ENCODE measurements around the gene FOXK2.
"Not testable (repeated sequence)": the region's sequence is repeated elsewhere in the genome, so short reads cannot be mapped to it uniquely, and the experiment has no call there.

The FOXK2 gene

DNA sequence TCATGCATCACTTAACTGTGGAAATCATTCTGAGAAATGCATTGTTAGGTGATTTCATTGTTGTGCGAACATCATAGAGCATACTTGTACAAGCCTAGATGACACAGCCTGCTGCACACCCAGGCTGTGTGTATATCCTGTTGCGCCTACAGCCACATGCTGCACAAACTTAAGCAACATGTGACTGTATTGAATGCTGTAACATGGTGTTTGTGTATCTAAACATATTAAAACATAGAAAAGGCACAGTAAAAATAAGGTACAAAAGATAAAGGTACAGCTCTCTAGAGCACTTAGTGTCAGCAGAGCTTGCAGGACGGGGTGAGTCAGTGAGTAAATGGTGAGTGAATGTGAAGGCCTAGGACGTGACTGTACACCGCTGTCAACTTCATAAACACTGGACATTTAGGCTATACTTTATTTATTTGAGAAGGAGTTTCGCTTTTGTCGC is 11.9 kb downstream of the FOXK2 start:
- ATAC-seq (replicated peaks) (peak in 1 of 2 donors; percentile 46), DNase-seq (no peak)
- Mint-ChIP-seq H3K27me3 (no peaks in the 10 kb centered on the region), H3K36me3 (peaks cover 7 to 17% of the 10 kb centered on the region in 2 donors), H3K27ac (no peak overlapping the region), H3K9me3 (no peaks in the 10 kb centered on the region), H3K4me1 (peaks cover 48 to 70% of the 10 kb centered on the region in 2 donors), H3K4me3 (peak overlapping the region in 1 of 2 donors; percentile 47)

- Mint-ChIP-seq H3K9me3 (no peaks in the 10 kb centered on the region), H3K27ac (no peak overlapping the region), H3K4me1 (peaks cover 43 to 67% of the 10 kb centered on the region in 2 donors), H3K4me3 (no peak overlapping the region), H3K36me3 (peaks cover 13 to 16% of the 10 kb centered on the region in 2 donors), H3K27me3 (no peaks in the 10 kb centered on the region)
- DNase-seq (no peak), ATAC-seq (replicated peaks) (no peak)
Measured at GRCh38 chr17:82534401-82534812, 14.9 kb downstream of the FOXK2 start.

GRCh38 chr17:82536512-82537201 is 17.1 kb downstream of the FOXK2 start:
- H3K27me3 Mint-ChIP-seq = no peaks in the 10 kb centered on the region
- H3K4me1 Mint-ChIP-seq = peaks cover 36 to 63% of the 10 kb centered on the region in 2 donors
- H3K27ac Mint-ChIP-seq = no peak overlapping the region
- H3K36me3 Mint-ChIP-seq = peaks cover 14 to 16% of the 10 kb centered on the region in 2 donors
- H3K4me3 Mint-ChIP-seq = no peak overlapping the region
- no peaks in the 10 kb centered on the region for H3K9me3 Mint-ChIP-seq
- ATAC-seq (replicated peaks) (no peak), DNase-seq (no peak)

GRCh38 chr17:82537228-82537627 is 17.7 kb downstream of the FOXK2 start:
- H3K27ac Mint-ChIP-seq; H3K9me3 Mint-ChIP-seq; H3K4me3 Mint-ChIP-seq; H3K27me3 Mint-ChIP-seq; DNase-seq; ATAC-seq (replicated peaks): not testable (repeated sequence)
- H3K36me3 Mint-ChIP-seq = peaks cover 14 to 17% of the 10 kb centered on the region in 2 donors
- H3K4me1 Mint-ChIP-seq = peaks cover 36 to 63% of the 10 kb centered on the region in 2 donors

DNA sequence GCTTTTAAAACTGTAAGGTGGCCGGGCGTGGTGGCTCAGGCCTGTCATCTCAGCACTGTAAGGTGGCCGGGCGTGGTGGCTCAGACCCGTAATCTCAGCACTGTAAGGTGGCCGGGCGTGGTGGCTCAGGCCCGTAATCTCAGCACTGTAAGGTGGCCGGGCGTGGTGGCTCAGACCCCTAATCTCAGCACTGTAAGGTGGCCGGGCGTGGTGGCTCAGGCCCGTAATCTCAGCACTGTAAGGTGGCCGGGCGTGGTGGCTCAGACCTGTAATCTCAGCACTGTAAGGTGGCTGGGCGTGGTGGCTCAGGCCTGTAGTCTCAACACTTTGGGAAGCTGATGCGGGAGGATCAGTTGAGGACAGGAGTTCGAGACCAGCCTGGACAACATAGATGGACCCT is 19.5 kb downstream of the FOXK2 start:
- not testable (repeated sequence) for H3K9me3 Mint-ChIP-seq

GRCh38 chr17:82542439-82542838 is 22.9 kb downstream of the FOXK2 start:
- DNase-seq (no peak), ATAC-seq (replicated peaks) (no peak)
- Mint-ChIP-seq H3K4me3 (no peak overlapping the region), H3K27ac (no peak overlapping the region), H3K36me3 (peaks cover 8 to 12% of the 10 kb centered on the region in 2 donors), H3K4me1 (peaks cover 27 to 66% of the 10 kb centered on the region in 2 donors), H3K9me3 (no peaks in the 10 kb centered on the region), H3K27me3 (no peaks in the 10 kb centered on the region)

More for the DNA sequence above, 19.5 kb downstream of the FOXK2 start:
- not testable (repeated sequence) for ATAC-seq (replicated peaks); H3K27me3 Mint-ChIP-seq; H3K27ac Mint-ChIP-seq; H3K4me3 Mint-ChIP-seq; DNase-seq
- H3K4me1 Mint-ChIP-seq = peaks cover 34 to 66% of the 10 kb centered on the region in 2 donors
- H3K36me3 Mint-ChIP-seq = peaks cover 14 to 17% of the 10 kb centered on the region in 2 donors

- H3K9me3 Mint-ChIP-seq = peaks cover 0 to 4% of the 10 kb centered on the region in 2 donors
- ATAC-seq (replicated peaks) (no peak), DNase-seq (no peak)
- peaks cover 34 to 72% of the 10 kb centered on the region in 2 donors for H3K4me1 Mint-ChIP-seq
- no peak overlapping the region for H3K27ac Mint-ChIP-seq
- peaks cover 13 to 20% of the 10 kb centered on the region in 2 donors for H3K36me3 Mint-ChIP-seq
- no peak overlapping the region for H3K4me3 Mint-ChIP-seq
- H3K27me3 Mint-ChIP-seq = no peaks in the 10 kb centered on the region
Measured at GRCh38 chr17:82544431-82545070, 25.0 kb downstream of the FOXK2 start.

DNA sequence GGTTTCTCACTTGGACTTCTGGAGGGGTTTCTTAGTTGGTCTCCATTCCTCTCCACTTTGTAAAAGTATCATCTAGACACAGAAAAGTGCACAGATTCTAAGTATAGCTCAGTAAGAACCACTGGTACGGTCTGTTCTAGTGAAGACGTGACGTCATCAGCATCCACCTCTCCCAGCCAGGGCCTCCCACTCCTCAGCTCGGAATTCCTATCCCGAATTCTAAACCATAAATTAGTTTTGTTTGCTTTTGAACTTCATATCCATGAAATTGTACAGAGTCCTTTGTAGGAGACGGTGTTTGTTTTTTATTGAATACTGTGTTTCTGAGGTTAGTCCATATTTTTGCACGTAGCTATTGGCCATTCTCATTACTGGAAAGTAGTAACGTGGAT is 25.5 kb downstream of the FOXK2 start:
- ATAC-seq (replicated peaks) (no peak), DNase-seq (no peak)
- no peak overlapping the region for H3K4me3 Mint-ChIP-seq
- H3K4me1 Mint-ChIP-seq = peaks cover 37 to 67% of the 10 kb centered on the region in 2 donors
- no peaks in the 10 kb centered on the region for H3K27me3 Mint-ChIP-seq
- H3K36me3 Mint-ChIP-seq = peaks cover 13 to 20% of the 10 kb centered on the region in 2 donors
- no peak overlapping the region for H3K27ac Mint-ChIP-seq
- peaks cover 0 to 4% of the 10 kb centered on the region in 2 donors for H3K9me3 Mint-ChIP-seq

- H3K9me3 Mint-ChIP-seq = peaks cover 0 to 4% of the 10 kb centered on the region in 2 donors
- no peaks in the 10 kb centered on the region for H3K27me3 Mint-ChIP-seq
- no peak overlapping the region for H3K27ac Mint-ChIP-seq
- ATAC-seq (replicated peaks) (no peak), DNase-seq (no peak)
- peaks cover 7 to 17% of the 10 kb centered on the region in 2 donors for H3K36me3 Mint-ChIP-seq
- no peak overlapping the region for H3K4me3 Mint-ChIP-seq
- peaks cover 37 to 67% of the 10 kb centered on the region in 2 donors for H3K4me1 Mint-ChIP-seq
Measured at GRCh38 chr17:82547981-82548380, 28.4 kb downstream of the FOXK2 start.

DNA sequence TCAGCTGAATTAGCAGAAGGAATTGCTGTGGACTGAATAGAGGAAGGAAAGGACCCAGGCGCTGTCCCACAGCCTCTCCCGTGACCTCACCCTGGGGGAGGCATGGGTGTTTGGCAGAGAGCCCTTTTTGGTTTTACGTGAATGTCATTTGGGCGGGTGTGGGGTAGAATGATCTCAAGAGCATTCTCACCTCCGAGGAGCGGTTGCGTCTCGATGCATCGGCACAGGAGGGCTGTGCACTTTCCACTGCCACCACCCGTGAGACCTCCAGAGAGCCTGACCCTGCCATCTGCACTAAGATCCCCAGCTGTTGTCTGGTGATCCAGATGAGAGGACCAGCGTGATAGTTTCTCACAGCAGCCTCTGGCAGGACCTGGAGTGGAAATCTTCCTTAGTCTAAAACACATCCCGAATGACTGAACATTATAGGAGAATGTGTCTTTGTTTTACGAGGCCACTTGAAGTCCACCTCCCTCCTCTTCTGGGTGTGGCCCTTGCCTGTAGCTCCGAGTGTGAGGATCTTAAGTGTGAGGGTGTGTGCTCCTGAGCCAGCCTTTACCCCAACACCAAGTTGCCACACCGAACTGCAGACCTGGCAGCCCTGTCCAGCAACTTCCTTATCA is 29.3 kb downstream of the FOXK2 start:
- H3K27ac Mint-ChIP-seq = peak overlapping the region; percentile 20
- ATAC-seq (replicated peaks) (peak; percentile 10 to 31), DNase-seq (no peak)
- H3K9me3 Mint-ChIP-seq = peaks cover 0 to 4% of the 10 kb centered on the region in 2 donors
- H3K4me3 Mint-ChIP-seq = no peak overlapping the region
- H3K36me3 Mint-ChIP-seq = peaks cover 7 to 17% of the 10 kb centered on the region in 2 donors
- no peaks in the 10 kb centered on the region for H3K27me3 Mint-ChIP-seq
- peaks cover 37 to 69% of the 10 kb centered on the region in 2 donors for H3K4me1 Mint-ChIP-seq

- DNase-seq (peak; percentile 71), ATAC-seq (replicated peaks) (peak; percentile 99 to 100)
- Mint-ChIP-seq H3K36me3 (peaks cover 7 to 17% of the 10 kb centered on the region in 2 donors), H3K4me3 (no peak overlapping the region), H3K4me1 (peaks cover 41 to 62% of the 10 kb centered on the region in 2 donors), H3K9me3 (peaks cover 0 to 4% of the 10 kb centered on the region in 2 donors), H3K27ac (no peak overlapping the region), H3K27me3 (no peaks in the 10 kb centered on the region)
Measured at GRCh38 chr17:82551779-82552457, 32.4 kb downstream of the FOXK2 start.

- H3K27ac Mint-ChIP-seq = peak overlapping the region; percentile 42
- H3K4me1 Mint-ChIP-seq = peaks cover 41 to 59% of the 10 kb centered on the region in 2 donors
- peaks cover 0 to 4% of the 10 kb centered on the region in 2 donors for H3K9me3 Mint-ChIP-seq
- ATAC-seq (replicated peaks) = no peak
- H3K4me3 Mint-ChIP-seq = no peak overlapping the region
- no peaks in the 10 kb centered on the region for H3K27me3 Mint-ChIP-seq
- peaks cover 6 to 16% of the 10 kb centered on the region in 2 donors for H3K36me3 Mint-ChIP-seq
- DNase-seq = no peak
Measured at GRCh38 chr17:82552580-82552979, 33.0 kb downstream of the FOXK2 start.

DNA sequence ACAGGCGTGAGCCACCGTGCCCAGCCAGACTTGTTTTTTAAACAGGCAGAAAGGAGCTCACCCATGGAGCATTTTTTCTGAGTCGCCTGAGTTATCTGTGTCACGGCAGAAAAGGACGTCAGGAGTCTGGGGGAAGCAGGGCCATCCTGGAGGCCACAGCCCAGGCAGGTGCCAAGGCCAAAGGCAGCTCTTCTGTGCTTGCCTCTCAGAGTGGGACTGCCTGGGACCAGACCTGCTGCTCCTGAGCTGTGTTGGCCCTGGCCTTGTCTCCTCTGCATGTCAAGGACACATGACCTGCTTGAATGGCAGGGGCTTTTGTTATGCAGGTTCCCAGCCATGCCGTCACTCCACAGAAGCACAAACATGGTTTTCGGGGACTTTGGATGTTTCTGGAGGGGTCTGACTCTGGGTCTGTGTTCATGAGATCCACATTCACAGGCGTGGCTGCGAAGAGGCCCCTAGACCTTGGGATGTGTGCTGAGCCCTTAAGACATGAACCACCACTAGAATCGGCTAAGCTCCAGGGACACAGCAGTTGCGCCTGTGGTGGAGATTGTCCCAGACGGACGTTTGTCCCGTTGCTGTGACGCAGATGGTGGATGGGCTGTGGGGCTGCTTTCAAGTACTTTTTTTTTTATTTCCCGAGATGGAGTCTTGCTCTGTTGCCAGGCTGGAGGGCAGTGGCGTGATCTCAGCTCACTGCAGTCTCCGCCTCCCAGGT is 33.8 kb downstream of the FOXK2 start:
- no peaks in the 10 kb centered on the region for H3K27me3 Mint-ChIP-seq
- peaks cover 33 to 51% of the 10 kb centered on the region in 2 donors for H3K4me1 Mint-ChIP-seq
- no peak overlapping the region for H3K27ac Mint-ChIP-seq
- DNase-seq (no peak), ATAC-seq (replicated peaks) (no peak)
- peaks cover 3 to 14% of the 10 kb centered on the region in 2 donors for H3K36me3 Mint-ChIP-seq
- H3K4me3 Mint-ChIP-seq = no peak overlapping the region
- H3K9me3 Mint-ChIP-seq = no peaks in the 10 kb centered on the region
